NCI-H2029 (cell line): ENCODE data around the gene ADAMTS17.

Experiments
- DNase-seq: peaks from one replicate; lab custom pipeline; 2025; lab: John Stamatoyannopoulos, UW

Gene ADAMTS17

DNA sequence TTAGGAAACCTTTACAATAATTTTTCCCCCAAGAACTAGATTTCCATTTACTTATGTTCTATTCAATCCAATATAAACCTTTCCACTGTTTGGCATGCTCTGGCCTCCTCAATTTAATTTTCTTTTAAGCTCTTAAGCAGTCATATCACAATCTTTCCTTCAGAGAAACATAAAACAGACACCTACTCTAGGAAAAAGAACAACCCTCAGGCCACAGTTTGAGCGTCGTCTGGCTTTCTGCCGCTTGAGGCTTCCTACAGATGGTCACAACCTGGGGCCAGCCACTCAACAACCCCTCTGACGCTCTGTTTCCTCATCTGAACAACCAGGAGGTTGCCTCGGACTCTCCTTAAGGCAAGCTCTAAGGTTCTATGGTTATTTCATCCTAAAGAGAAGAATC lies 143.3 kb downstream of the ADAMTS17 start:
- DNase-seq, result no peak

DNA sequence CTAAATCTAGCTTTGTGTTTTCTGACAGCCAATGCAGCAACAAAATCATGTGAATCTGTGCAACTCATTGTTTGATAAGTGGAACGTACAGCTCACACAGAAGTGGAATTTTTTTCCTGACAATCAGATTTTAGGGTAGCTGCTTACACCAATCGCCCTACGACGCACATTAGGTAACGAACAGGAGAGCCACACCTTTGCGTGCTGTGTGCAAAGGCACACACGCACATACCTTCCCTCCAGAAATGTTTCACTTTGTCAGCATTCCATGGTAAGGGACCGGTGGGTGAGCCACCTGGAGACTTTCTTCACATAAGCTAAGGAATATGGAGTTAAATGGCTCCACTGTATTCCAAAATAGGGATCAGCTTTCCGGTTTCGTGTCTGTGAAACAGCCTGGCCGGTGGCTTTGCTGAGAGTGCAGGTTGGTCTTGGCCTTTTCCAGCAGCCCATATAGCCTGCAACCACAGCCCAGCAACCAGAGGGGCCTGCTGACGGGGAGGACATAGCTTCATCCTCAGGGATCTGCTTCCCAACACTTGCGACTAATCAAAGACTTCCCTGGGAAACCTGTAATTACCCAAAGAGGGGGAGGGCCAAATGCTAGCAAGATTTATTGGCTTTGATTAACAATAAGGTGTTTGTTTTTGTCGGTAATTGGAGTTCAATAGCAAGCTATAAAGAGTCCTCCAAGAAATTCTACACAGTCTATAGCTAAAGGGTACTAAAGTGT lies 145.3 kb downstream of the ADAMTS17 start:
- DNase-seq, result no peak

DNA sequence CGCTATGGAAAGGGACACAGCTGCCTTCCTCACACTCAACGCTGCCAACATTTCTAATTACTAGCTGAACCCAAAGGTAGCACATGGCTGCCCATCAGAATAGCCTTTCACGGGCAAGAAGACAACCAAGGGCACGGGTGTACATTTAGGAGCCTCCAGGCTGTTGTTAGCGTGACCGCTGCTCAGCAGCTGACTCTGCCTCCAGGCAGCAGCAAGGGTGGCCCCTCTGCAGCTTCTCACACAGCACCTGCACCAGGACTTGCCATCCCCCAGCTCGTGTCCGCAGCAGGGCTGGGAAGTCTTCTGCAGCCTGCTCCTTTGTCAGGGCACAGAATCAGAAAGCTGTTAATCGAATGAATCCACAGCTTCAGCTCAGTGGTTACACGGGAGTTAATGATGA lies 146.8 kb downstream of the ADAMTS17 start:
- DNase-seq, result no peak

DNA sequence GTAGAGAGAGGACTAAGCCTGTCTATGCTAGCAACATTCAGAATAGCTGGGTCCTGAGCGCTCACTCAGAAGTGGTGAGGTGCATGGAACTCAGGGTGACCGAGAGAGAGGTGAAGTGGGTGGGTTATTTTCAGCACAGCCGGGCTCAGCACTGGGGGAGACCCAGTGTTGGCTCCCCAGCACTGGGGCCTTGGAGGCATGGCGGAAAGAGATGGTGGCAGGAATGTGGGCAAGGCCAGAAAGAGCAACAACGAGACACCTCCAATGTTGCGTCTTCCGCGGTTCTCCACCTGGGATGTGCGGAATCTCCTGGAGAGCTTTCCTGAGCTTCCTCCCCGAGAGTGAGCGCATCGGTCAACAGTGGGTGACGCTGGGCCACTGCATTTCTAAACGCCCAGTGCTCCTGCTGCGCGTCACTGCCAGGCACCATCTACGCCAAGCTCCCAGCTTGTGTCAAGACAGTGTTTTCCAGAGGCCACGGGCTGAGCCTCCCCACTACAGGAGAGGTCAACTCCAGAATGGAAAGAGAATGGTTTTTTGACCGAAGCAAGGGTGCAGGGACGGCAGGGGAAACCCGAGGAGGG lies 148.4 kb downstream of the ADAMTS17 start:
- DNase-seq, result no peak

DNA sequence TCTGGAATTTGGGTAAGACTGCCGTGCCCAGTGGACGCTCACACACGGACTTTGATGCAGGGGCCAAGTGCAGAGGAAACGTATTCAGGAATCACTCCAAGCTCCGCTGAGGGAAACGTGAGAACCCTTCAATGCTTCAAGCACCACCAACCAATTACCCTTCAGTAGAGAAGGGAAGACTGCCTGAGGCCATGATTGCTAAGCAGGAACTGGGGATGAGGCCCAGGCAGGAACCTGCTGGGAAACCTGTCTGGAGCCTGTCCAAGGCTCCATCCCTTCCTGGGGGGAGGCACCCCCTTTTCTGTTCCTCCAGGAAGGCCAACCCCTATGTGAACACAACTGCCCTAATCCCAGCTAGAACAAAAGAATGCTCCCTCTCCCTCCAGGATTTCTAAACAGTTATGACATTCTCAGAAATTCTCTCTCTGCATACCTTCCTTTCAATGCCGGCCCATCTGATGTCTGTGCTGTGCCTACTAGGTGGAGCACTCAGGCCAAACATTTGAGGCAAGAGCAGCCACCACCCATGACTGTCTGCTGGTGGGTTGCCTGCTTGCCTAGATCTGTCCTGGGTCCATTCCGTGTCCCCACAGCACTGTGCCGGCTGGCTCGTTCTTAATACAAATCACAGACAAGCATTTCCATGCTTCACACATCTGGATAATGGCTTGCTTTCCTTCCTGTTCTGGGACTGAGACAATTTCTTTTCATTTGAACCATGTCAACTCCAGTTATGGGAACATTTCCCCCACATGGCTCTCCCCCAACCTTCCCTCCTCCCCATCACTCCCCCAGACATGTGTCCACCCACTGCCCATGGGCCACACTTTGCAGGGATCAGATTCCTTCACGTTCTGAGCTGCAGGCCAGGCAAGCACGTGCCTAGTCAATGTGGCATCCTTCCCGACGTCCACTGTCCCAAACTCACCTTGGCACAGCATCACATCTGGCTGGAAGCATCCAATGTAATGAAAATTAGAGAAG lies 149.4 kb downstream of the ADAMTS17 start:
- peak; percentile 18 for DNase-seq

DNA sequence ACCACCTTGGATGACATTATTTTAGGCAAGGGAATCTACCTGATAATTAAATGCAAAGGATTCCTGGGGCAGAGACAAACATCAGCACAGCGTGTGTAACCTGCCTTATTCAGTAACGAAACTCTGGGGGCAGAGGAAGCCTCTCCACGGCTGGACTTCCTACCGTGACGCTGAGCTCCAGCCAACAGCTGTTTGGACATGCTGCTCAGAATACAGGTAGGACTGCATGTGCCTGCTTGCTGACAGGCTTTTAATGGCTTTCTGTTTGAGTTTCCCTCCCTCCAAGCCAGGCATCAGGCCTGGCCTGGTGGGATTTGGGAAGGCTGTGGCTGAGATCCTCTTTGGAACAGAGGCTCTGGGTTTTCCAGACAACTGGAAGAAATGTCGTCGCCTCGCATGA lies 150.6 kb downstream of the ADAMTS17 start:
- DNase-seq, result no peak

DNA sequence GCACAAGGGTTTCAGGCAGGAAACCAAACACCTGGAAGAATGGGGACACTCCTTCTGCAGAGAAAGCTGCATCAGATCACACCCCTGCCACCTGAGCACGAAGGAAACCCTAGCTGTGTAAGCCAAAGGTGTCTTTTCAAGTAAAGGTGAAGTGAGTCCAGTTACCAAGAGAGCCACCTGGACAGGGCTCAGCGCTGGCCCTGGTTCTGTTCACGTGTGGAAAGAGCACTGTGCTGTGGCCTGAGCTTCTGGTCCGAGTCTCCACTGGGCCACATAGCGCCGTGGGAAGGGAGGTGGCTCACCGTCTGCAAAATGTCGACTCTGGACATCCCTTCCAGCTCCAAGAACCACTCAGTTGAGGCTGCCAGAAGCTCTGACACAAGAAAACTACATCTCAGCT lies 151.1 kb downstream of the ADAMTS17 start:
- no peak for DNase-seq

DNA sequence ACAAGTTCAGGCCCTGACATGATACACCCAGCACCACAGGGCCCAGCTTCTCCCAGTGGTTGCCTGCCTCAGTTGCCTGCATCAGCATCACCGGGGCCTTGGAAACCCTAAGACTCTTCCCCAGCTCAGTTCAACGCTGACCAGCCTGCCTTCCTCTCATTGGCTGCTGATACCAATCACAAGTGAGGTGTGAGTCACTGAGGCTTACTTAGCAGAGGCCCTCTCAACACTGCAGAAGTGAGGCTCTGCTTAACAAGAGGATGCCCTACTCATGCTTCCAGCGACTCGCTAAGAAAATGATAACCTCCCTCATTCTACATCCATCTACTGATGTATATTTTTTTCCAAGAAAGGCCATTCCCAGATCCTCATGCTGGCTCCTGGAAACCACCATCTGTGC lies 151.9 kb downstream of the ADAMTS17 start:
- DNase-seq, result no peak

DNA sequence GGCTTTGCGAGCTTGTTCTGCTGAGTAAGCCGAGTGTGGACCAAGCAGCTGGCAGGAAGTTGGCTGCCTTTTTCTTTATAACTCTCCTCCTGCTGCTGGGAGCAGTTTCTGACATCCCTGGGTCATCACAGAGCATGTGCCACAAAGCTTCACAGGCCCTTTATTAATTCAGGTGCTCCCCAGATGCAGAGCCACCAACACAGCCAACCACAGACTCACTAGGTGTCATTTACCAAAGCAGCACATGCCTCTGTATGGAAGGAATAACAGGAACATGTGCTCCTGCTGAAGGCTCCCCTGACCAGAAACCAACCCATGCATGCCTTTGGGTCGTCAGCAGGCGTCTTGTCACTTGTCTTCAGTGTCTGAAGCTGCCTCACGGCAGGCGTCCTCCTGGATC lies 152.5 kb downstream of the ADAMTS17 start:
- no peak for DNase-seq

DNA sequence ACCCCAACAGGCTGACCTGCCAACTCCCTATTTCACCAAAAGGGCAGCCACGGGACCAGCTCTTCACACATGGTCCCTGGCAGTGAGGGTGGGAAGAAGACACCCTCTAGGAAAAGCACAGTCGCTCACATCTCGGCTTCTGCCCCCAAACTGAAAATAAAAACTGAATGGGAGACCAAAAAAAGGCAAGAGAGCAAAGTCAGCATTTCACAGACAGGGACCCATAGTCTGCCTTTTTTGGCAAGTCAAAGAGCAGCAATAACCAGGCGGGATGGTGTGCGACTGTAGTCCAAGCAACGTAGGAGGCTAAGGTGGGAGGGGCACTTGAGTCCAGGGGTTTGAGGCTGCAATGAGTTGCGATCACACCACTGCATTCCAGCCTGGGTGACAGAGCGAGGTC lies 154.1 kb downstream of the ADAMTS17 start:
- DNase-seq, result no peak

DNA sequence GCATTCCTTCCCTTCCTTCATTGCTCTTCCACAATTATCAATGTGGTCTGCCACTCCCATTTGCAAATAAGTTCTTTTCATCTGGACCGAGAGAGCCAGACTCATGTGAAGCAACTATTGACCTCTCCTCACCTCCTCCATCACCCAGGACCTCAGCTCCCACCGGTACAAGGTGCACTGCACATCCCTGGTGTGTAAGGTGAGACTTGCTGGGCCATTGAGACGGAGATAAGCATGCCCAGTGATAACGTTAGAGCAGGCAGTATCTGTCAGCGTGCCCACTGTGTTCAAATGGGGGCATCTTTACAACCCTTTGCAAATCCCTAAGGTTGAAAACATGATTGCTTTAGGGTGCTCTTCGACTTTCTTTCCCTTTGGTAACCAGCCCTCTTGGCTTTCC lies 154.8 kb downstream of the ADAMTS17 start:
- no peak for DNase-seq

DNA sequence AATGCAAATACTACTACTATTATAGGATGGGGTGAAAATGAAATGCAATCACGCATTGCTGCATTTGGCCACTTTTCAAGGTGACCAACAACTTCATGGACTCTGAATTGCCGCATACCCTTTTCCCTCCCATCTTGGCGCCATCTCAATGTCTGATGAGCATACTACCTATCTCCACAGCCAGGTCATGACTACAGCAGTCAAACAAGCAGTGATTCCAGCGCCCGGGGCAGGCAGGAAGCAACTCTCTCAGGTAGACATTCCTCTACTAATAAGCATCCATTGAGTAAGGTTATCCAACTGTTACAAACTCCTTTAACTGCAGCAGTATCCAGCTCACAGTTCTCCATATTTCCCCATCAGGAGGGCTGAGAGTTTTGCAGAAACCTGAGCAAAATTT lies 155.4 kb downstream of the ADAMTS17 start:
- no peak for DNase-seq

DNA sequence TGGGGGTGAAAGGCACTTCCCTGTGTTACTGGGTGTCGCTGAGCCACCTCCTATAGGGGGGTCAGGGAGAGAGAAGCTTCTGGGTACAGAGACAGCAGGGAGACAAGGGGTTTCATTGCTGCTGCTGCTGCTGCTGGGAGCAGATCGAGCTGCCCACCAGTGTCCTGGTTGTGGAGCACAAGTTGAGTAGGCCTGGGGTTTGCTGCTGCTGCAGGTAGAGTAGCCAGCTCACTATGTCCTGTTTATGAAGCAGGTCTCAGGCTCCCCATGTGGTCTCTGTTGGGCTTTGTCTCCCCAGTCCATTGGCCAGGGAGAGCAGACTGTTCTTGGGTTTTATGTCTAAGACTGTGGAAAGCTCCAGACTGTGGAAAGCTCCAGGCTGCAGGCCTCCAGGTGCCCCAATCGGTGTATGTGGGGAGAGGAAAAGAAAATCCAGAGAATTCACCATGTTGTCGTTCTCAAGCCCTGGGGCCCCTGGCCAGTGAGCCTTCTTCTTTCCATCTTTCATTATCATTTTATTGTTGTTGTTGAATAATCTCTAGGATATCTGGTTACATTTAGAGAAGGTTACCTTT lies 157.8 kb downstream of the ADAMTS17 start:
- no peak for DNase-seq

DNA sequence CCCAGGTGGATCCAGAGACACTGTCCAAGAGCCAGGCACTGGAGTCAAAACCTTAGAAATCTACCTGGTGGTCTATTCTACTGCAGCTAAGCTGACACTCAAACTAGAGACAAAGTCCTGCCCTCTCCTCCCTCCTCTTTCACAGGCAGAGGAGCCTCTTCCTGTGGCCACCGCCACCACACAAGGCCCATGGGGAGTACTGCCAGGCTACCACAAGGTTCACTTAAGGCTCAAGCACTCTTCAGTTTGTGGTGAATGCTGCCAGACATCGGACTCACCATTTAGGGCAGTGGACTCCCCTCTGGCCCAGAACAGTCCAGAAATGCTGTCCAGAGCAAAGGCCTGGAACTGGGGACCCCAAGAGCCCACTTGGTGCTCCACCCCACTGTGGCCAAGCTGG lies 160.9 kb downstream of the ADAMTS17 start:
- DNase-seq, result no peak

DNA sequence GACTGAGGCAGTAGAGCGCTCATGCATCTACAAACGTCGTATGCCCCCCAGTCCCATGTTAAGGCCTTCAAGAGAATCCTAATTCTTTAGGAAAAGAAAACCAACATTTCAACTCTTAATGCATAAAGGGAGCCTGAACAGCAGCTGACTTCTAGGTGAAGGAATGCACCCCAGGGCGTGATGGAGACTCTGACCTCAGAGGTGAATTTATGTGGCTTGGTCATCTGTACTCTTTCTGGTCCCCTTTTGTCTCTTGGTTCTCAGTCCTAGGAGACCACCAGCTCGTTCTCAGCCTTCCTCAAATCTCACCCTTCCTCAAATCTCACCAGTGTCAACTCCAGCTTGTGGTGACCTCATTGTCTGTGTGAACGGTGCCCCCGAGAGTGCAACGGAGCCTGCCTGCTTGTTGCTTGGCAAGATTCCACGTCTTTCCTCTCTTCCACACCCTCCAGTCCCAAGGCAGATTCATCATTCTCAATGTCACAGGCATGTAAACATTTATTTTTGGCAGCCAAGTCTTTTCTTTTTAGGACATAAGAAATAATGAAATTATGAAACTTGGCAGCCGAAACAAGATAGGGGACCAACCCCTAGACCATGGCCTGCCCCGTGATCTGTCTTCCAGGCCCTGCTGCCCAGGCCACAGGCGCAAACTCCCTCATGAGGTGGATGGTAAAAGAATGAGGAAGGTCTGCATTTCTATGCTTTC lies 166.2 kb downstream of the ADAMTS17 start:
- no peak for DNase-seq

DNA sequence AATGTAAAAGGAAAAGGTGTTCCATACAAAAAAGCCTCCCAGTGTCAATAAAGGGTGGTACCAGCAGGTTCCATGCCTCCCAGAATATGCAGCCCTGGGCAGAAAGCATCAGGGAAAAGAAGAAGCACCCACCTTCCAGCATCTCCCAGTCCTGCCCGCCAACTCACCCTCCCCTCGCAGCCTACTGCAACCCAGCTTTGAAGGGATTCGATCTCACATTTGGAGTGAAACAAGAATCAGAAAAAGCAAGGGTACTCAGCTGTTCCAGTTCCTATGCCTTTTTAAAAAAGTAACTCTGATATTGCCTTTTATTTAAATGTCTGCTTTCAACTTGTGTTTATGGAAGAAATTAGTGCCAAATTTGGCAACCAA lies 166.9 kb downstream of the ADAMTS17 start:
- DNase-seq, result no peak

DNA sequence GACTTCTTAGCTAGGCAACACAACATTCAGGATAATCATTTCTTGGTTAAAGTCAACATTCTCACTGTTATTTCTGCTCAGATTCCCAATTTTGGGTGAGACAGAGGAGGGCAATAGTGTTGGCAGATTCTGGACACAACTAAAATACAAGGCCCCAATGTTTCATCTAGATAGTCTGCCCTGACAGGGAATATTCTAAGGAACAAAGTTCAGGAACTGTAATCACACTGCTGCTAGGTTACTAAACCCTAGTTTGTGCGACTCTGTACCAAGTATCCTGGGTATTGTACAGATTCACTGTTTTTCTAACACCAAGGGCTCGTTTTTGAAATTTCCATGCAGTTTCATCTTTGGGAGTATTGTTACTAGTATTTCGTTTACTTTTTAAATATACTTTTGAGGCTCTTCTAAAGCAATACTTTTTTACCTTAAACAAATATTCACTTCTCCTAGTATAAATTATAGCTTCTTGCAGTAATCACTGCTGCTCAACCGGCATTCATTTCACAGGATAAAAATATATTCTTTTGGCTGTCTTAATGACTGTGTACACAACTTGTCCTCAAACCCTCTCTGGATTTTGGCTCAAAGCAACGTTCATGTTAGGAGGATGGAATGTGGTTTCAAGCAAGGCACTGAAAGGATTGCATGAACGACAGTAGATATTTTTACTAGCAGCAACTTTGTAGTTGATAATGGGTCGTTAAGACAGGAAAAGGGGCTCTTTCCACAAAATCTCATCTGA lies 167.4 kb downstream of the ADAMTS17 start:
- DNase-seq, result no peak

DNA sequence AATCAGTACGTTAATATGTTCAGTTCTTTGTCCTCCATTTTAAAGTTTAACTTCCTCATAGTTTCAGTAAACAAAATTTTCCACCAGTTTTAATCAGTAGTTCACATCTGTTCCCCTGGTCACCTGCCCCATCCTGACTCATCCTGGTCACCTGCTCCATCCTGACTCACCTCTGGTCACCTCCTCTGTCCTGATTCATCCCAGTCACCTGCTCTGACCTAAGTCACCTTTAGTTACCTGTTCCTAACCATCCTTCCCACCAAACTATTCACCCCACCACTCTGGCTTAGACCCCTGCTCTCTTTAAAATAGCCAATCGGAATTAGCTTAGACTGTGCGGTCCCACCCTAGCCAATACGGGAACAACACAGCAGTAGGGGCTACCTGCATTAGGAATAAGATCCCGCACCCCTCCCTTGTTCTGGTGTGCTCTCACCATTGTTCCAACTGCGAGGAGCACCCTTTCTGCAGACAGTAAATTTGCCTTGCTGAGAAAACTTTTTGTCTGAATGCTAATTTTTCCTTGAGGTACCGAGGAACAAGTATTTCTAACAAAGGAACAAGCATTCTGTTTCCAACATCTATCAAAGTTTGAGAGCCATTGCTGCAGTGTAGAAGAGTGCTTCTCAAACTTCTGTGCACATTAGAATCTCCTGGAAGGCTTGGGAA lies 169.3 kb downstream of the ADAMTS17 start:
- DNase-seq, result no peak

DNA sequence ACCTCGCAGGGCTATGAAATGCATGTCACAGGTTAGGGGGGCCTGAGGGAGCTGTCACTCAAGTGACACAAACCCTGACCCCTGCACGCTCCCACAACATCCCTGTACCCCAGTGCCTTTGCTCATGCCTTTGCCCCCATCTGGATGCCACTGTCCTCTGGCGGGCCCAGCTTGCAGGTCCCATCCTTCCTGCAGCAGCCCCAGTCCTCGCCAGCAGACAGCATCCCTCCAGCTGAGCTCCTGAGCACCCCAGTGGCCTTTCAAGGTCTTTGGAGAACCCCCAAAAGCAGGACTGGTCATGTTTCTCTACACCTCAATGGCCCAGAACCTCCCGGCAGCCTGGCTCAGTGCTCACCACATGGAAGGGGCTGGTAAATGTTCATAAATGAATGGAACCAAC lies 170.4 kb downstream of the ADAMTS17 start:
- no peak for DNase-seq
